NT2/D1 (cell line): ENCODE results near the gene RNF152.

Source experiments
- YY1 ChIP-seq: IDR thresholded peaks from 2 replicates; pipeline ENCODE4 v1.6.1; 2011; ENCODE audit not compliant: insufficient read length, insufficient read depth
- ZNF274 ChIP-seq: IDR thresholded peaks from 2 replicates; pipeline ENCODE4 v1.6.1; 2011; ENCODE audit warnings: mild to moderate bottlenecking, low read depth, low read length

DNA sequence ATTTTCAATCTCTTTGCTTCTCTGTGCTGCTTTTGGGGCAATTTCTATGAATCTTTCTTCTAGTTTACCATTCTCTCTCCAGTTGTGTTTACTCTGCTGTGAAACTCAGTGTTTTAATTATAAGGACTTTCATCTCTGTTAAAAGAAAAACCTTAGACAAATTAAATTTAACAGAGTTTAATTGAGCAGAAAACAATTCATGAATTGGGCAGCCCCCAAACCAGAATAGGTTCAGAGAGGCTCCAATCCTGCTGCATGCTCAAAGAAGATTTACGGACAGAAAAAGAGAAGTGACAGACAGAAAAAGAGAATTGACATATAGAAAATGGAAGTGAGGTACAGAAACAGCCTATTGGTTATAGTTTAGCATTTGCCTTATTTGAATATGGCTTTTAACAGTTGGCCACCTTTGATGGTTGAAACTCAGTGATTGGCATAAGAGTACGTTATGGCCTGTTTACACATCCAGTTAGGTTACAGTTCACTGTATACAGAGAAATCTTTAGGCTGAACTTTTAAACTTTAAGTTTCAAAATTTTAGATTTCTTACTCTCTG lies 120.4 kb downstream of the RNF152 start:
- no peak for TF ChIP-seq YY1
- TF ChIP-seq ZNF274: no peak
